C4-2B (cell line): ENCODE results near the gene KMO.

ENCODE experiments used
- H3K27ac ChIP-seq: fragments of 450-650 bp; 2 replicates; pipeline ENCODE4 v1.5.1; 2017
- CTCF ChIP-seq: fragments of 450-650 bp; conservative IDR thresholded peaks from 2 replicates; pipeline ENCODE4 v1.5.1; 2017; ENCODE audit warnings: mild to moderate bottlenecking
- ZFX ChIP-seq: fragments of 450-650 bp; IDR thresholded peaks from 2 replicates; pipeline ENCODE4 v1.6.1; 2017

KMO gene

GRCh38 chr1:241593186-241593585 lies 61.0 kb downstream of the KMO start:
- TF ChIP-seq ZFX (no peak), CTCF (no peak)
- H3K27ac ChIP-seq = no peak overlapping the region

- no peak overlapping the region for H3K27ac ChIP-seq
These were observed 64.5 kb downstream of the KMO start for GRCh38 chr1:241596633-241597032.

GRCh38 chr1:241598249-241598648 lies 66.1 kb downstream of the KMO start:
- no peak overlapping the region for H3K27ac ChIP-seq

More at GRCh38 chr1:241596633-241597032, 64.5 kb downstream of the KMO start:
- TF ChIP-seq ZFX (no peak), CTCF (no peak)

GRCh38 chr1:241600496-241600901 lies 68.3 kb downstream of the KMO start:
- TF ChIP-seq CTCF (no peak), ZFX (no peak)
- H3K27ac ChIP-seq = no peak overlapping the region

More at GRCh38 chr1:241598249-241598648, 66.1 kb downstream of the KMO start:
- no peak for TF ChIP-seq CTCF
- no peak for TF ChIP-seq ZFX

- no peak for TF ChIP-seq CTCF
- TF ChIP-seq ZFX = no peak
- H3K27ac ChIP-seq = no peak overlapping the region
These were observed 71.6 kb downstream of the KMO start for GRCh38 chr1:241603731-241604245.

- H3K27ac ChIP-seq = no peak overlapping the region
- no peak for TF ChIP-seq ZFX
- peak; percentile 59 for TF ChIP-seq CTCF
These were observed 73.1 kb downstream of the KMO start for GRCh38 chr1:241605146-241605805.

- TF ChIP-seq ZFX (no peak), CTCF (no peak)
- no peak overlapping the region for H3K27ac ChIP-seq
These were observed 74.4 kb downstream of the KMO start for GRCh38 chr1:241606544-241606943.
